ENCODE measurements around the gene CHAC1.
A peak's percentile ranks its signal among the peaks of the same experiment; 100 is the strongest.

Gene CHAC1

GRCh38 chr15:40937762-40938535, 15.3 kb upstream of the CHAC1 start:
- TF ChIP-seq, protein P1, sequence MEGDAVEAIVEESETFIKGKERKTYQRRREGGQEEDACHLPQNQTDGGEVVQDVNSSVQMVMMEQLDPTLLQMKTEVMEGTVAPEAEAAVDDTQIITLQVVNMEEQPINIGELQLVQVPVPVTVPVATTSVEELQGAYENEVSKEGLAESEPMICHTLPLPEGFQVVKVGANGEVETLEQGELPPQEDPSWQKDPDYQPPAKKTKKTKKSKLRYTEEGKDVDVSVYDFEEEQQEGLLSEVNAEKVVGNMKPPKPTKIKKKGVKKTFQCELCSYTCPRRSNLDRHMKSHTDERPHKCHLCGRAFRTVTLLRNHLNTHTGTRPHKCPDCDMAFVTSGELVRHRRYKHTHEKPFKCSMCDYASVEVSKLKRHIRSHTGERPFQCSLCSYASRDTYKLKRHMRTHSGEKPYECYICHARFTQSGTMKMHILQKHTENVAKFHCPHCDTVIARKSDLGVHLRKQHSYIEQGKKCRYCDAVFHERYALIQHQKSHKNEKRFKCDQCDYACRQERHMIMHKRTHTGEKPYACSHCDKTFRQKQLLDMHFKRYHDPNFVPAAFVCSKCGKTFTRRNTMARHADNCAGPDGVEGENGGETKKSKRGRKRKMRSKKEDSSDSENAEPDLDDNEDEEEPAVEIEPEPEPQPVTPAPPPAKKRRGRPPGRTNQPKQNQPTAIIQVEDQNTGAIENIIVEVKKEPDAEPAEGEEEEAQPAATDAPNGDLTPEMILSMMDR (IDR thresholded peaks at IDR 0.05) = peak; percentile 76

DNA sequence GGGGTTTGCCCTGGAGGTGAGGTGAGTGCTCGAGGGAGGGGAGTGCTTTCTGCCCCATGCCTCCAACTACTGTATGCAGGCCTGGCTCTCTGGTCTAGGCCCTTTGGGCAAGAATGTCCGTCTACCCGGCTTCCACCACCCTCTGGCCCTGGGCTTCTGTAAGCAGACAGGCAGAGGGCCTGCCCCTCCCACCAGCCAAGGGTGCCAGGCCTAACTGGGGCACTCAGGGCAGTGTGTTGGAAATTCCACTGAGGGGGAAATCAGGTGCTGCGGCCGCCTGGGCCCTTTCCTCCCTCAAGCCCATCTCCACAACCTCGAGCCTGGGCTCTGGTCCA, 14.8 kb upstream of the CHAC1 start:
- TF ChIP-seq, protein P1 (IDR thresholded peaks at IDR 0.05) = no peak

GRCh38 chr15:40940296-40940801, 12.9 kb upstream of the CHAC1 start:
- TF ChIP-seq, protein P1 (IDR thresholded peaks at IDR 0.05) = no peak

GRCh38 chr15:40941068-40941527, 12.2 kb upstream of the CHAC1 start:
- TF ChIP-seq, protein P1 (IDR thresholded peaks at IDR 0.05) = no peak

- TF ChIP-seq, protein P1 (IDR thresholded peaks at IDR 0.05) = peak; percentile 95
These were observed 11.5 kb upstream of the CHAC1 start for GRCh38 chr15:40941528-40942336.

DNA sequence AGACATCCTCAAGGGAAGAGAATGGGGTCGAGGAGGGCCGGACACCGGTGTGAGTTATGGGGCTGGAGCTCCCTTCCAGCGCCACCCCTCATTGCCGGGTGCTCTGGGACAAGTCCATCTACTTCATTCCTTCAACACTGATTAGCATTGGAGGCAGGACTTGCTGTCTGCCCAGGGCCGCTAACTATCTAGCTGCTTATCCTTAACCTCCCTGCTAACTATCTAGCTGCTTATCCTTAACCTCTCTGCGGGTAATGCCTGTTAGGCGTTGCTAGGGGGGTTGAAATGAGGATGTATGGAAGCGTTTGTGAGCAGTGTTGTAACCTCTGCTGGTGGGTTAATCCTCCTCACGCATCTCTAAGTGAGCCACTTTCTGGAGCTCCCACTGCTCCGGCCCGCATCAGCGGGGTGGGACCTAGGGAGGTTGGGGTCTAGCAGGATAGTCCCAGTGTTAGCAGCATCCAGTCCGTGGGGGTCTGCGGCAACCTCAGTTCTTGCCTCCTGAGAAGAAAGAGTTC, 10.9 kb upstream of the CHAC1 start:
- TF ChIP-seq, protein P1 (IDR thresholded peaks at IDR 0.05) = no peak

GRCh38 chr15:40942878-40943277, 10.4 kb upstream of the CHAC1 start:
- TF ChIP-seq, protein P1 (IDR thresholded peaks at IDR 0.05) = no peak

Measured in LNCAP (cell line).